ENCODE measurements around the gene CNTN5. TPM values are rescaled to one million over a fixed set of nuclear protein-coding genes. Genes with fewer than 3 reads are reported as not detected.

CNTN5 gene
- total RNA-seq, 1 donor from 2014 or later = not detected

- DNase-seq (ENCODE audit: low read depth in 2 of 2) = no peak
Observed at GRCh38 chr11:100315946-100316345, 1295.2 kb downstream of the CNTN5 start.

GRCh38 chr11:100316952-100317351 lies 1296.2 kb downstream of the CNTN5 start:
- DNase-seq (ENCODE audit: low read depth in 2 of 2) = no peak

GRCh38 chr11:100319691-100320090 lies 1298.9 kb downstream of the CNTN5 start:
- no peak for DNase-seq (ENCODE audit: low read depth in 2 of 2)

GRCh38 chr11:100328626-100329340 lies 1308.0 kb downstream of the CNTN5 start:
- no peak for DNase-seq (ENCODE audit: low read depth in 2 of 2)

- DNase-seq (ENCODE audit: low read depth in 2 of 2) = no peak
Observed at GRCh38 chr11:100329352-100329751, 1308.6 kb downstream of the CNTN5 start.

GRCh38 chr11:100336873-100337272 lies 1316.1 kb downstream of the CNTN5 start:
- no peak for DNase-seq (ENCODE audit: low read depth in 2 of 2)

GRCh38 chr11:100338144-100338840 lies 1317.5 kb downstream of the CNTN5 start:
- DNase-seq (ENCODE audit: low read depth in 2 of 2) = no peak

- DNase-seq (ENCODE audit: low read depth in 2 of 2) = no peak
Observed at GRCh38 chr11:100340466-100341319, 1319.9 kb downstream of the CNTN5 start.

- DNase-seq (ENCODE audit: low read depth in 2 of 2) = no peak
Observed at GRCh38 chr11:100353083-100353482, 1332.3 kb downstream of the CNTN5 start.

GRCh38 chr11:100354736-100355135 lies 1334.0 kb downstream of the CNTN5 start:
- DNase-seq (ENCODE audit: low read depth in 2 of 2) = no peak

- no peak for DNase-seq (ENCODE audit: low read depth in 2 of 2)
Observed at GRCh38 chr11:100356035-100356434, 1335.3 kb downstream of the CNTN5 start.

- no peak for DNase-seq (ENCODE audit: low read depth in 2 of 2)
Observed at GRCh38 chr11:100359281-100359680, 1338.5 kb downstream of the CNTN5 start.

GRCh38 chr11:100367892-100368291 lies 1347.1 kb downstream of the CNTN5 start:
- no peak for DNase-seq (ENCODE audit: low read depth in 2 of 2)

- no peak for DNase-seq (ENCODE audit: low read depth in 2 of 2)
Observed at GRCh38 chr11:100383357-100383865, 1362.7 kb downstream of the CNTN5 start.

GRCh38 chr11:100396266-100396665 lies 1375.5 kb downstream of the CNTN5 start:
- no peak for DNase-seq (ENCODE audit: low read depth in 2 of 2)

- no peak for DNase-seq (ENCODE audit: low read depth in 2 of 2)
Observed at GRCh38 chr11:100397401-100397800, 1376.7 kb downstream of the CNTN5 start.

GRCh38 chr11:100403816-100404215 lies 1383.1 kb downstream of the CNTN5 start:
- no peak for DNase-seq (ENCODE audit: low read depth in 2 of 2)

GRCh38 chr11:100404907-100405306 lies 1384.2 kb downstream of the CNTN5 start:
- DNase-seq (ENCODE audit: low read depth in 2 of 2) = no peak

All from dermis microvascular lymphatic vessel endothelial cell (primary cell).